TTC549 (cell line): ENCODE results near the gene GNG13.
"Not testable (repeated sequence)": the region's sequence is repeated elsewhere in the genome, so short reads cannot be mapped to it uniquely, and the experiment has no call there.

Experiments
- FAIRE-seq: peaks from 2 replicates; lab custom pipeline; 2012; peaks lifted over from hg19 to GRCh38; lab: Jason Lieb, UNC

Gene GNG13

GRCh38 chr16:760545-761343 is 39.8 kb downstream of the GNG13 start, which contains the start of gene MSLN:
Gene MSLN, plus strand, starts transcription at chr16:760734. Its CDS starts 1,947 bp downstream, at chr16:762681.
- no peak for FAIRE-seq

DNA sequence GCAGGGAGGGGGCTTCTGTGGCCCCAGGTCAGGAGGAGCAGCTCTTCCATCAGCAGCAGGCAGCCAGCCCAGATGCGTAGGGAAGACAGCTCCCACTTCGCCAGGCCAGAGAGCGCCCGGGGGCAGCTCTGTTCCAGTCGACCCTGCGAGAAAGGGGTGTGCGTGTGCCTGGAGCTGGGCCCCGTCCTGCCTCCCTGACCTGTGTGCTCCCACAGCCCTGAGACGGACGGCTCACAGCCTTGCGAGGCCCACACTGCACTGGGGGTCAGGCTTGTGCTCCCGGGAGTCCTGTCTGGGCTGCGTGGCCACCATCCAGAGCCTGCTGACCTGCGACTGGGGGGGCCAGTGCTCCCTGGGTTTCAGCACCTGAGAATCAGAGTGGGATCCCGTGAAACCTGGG is 40.5 kb downstream of the GNG13 start:
- no peak for FAIRE-seq

- no peak for FAIRE-seq
Measured at GRCh38 chr16:759110-759910, 41.2 kb downstream of the GNG13 start.

DNA sequence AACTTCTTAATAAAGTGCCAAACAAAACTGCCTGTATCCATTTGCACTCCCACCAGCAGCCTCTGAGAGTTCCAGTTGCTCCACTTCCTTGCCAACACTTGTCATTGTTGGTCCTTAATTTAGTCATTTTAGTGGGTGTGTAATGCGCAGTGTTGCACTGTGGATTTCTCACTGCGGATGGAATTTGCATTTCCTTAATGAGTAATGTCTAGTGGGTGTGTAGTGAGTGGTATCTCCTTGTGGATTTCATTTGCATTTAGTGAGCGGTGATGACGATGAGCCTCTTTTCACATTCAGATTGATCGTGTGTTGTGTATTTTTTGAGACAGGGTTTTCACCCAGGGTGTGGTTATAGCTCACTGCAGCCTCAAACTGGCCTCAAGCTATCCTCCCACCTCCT is 44.1 kb downstream of the GNG13 start:
- no peak for FAIRE-seq

DNA sequence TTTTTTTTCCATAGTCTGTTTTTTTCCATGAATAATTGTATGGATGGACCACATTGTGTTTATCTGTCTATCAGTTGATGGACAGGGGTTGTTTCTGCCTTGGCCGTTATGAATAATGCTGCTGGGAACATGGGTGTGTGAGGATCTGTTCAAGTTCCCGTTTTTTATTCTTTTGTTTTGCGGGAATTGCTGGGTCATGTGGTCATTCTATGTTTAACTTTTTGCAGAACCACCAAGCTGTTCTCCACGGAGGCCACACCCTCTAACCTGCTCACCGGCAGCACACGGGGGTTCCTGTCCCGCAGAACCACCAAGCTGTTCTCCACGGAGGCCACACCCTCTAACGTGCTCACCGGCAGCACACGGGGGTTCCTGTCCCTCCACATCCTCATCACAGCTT is 45.9 kb downstream of the GNG13 start:
- no peak for FAIRE-seq

- FAIRE-seq, result not testable (repeated sequence)
Measured at GRCh38 chr16:754121-754607, 46.4 kb downstream of the GNG13 start.

- FAIRE-seq, result no peak
Measured at GRCh38 chr16:752007-752312, 48.6 kb downstream of the GNG13 start.

- no peak for FAIRE-seq
Measured at GRCh38 chr16:751152-752006, 49.2 kb downstream of the GNG13 start.

DNA sequence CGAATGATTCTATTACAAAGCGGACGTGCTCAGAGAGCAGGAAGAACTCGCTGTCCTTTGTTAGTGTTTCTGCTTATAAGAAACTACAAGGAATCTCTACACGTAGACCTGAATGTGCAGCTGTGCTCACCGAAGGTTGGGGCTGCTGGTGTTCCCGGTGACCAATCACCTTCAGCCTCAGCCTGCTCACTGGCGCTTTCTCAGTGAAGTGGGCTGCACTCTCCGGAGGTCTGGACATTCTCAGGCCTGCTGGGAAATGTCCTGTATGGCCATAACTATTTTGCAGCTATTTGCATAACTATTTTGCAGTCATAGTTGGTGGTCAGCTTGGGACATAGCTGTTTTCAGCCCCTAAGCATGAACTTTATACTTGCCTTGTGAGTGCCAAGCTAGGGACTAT is 50.0 kb downstream of the GNG13 start:
- no peak for FAIRE-seq

- no peak for FAIRE-seq
Measured at GRCh38 chr16:749010-749409, 51.5 kb downstream of the GNG13 start.
